RWPE2 (cell line): ENCODE measurements around the gene ARID3B.
A peak's percentile ranks its signal among the peaks of the same experiment; 100 is the strongest.
"Not testable (repeated sequence)": the region's sequence is repeated elsewhere in the genome, so short reads cannot be mapped to it uniquely, and the experiment has no call there.

Experiments
- ATAC-seq: fragments of 200-7000 bp; cut with Tn5 transposase; 3 replicates; pipeline ENCODE4 v1.9.1; 2021; ENCODE audit warnings: low read depth
- DNase-seq: peaks from one replicate; pipeline ENCODE4 v3.0.0-alpha.2; 2020; ENCODE audit warnings: low spot score
- H3K27ac ChIP-seq: fragments of 450-650 bp; 2 replicates; pipeline ENCODE4 v1.5.1; 2017; ENCODE audit warnings: mild to moderate bottlenecking; ENCODE audit not compliant: poor library complexity, severe bottlenecking
- H3K27me3 ChIP-seq: fragments of 250-450 bp; sonication (Bioruptor Pico); 2 replicates; pipeline ENCODE4 v1.5.1; 2021; ENCODE audit warnings: mild to moderate bottlenecking, moderate library complexity; ENCODE audit not compliant: insufficient read depth, poor library complexity, severe bottlenecking
- H3K36me3 ChIP-seq: fragments of 250-450 bp; sonication (Bioruptor Pico); 2 replicates; pipeline ENCODE4 v1.5.1; 2020; ENCODE audit warnings: low read depth, mild to moderate bottlenecking, moderate library complexity
- H3K4me1 ChIP-seq: fragments of 250-450 bp; sonication (Bioruptor Pico); 2 replicates; pipeline ENCODE4 v1.5.1; 2021; ENCODE audit warnings: mild to moderate bottlenecking, moderate library complexity; ENCODE audit not compliant: insufficient read depth, poor library complexity, severe bottlenecking
- H3K4me3 ChIP-seq: fragments of 250-450 bp; sonication (Bioruptor Pico); 2 replicates; pipeline ENCODE4 v1.5.1; 2021; ENCODE audit warnings: mild to moderate bottlenecking, moderate library complexity; ENCODE audit not compliant: severe bottlenecking
- H3K9me3 ChIP-seq: fragments of 250-450 bp; sonication (Bioruptor Pico); 2 replicates; pipeline ENCODE4 v1.5.1; 2021; ENCODE audit warnings: mild to moderate bottlenecking, moderate library complexity; ENCODE audit not compliant: severe bottlenecking
- TF ChIP-seq, protein P1 (sequence below): fragments of 450-650 bp; IDR thresholded peaks from one replicate; pipeline ENCODE4 v1.5.1; 2017; ENCODE audit warnings: mild to moderate bottlenecking, moderate library complexity; ENCODE audit not compliant: poor library complexity, severe bottlenecking

Gene ARID3B

DNA sequence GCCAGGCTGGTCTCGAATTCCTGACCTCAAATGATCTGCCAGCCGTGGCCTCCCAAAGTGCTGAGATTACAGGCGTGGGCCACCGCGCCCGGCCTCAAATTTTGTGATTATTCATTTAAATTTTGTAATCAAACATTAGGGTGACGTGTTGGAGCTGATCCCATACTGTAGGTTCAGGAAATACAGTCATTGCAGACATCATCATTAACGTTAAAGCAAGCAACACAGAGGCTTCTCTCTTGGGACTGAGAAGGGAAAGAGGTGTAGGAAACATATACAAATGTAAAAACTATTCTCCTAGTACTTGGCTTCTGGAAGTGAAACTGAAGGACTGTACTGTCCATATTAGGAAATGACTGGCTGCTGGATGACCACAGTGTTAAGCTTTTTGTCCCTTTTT is 11.1 kb upstream of the ARID3B start:
- no peak overlapping the region for H3K4me3 ChIP-seq
- peak overlapping the region; percentile 90 for H3K27ac ChIP-seq
- DNase-seq (no peak), ATAC-seq (peak; percentile 30)
- no peaks in the 10 kb centered on the region for H3K36me3 ChIP-seq
- H3K4me1 ChIP-seq, result peaks cover 46% of the 10 kb centered on the region
- TF ChIP-seq, protein P1, sequence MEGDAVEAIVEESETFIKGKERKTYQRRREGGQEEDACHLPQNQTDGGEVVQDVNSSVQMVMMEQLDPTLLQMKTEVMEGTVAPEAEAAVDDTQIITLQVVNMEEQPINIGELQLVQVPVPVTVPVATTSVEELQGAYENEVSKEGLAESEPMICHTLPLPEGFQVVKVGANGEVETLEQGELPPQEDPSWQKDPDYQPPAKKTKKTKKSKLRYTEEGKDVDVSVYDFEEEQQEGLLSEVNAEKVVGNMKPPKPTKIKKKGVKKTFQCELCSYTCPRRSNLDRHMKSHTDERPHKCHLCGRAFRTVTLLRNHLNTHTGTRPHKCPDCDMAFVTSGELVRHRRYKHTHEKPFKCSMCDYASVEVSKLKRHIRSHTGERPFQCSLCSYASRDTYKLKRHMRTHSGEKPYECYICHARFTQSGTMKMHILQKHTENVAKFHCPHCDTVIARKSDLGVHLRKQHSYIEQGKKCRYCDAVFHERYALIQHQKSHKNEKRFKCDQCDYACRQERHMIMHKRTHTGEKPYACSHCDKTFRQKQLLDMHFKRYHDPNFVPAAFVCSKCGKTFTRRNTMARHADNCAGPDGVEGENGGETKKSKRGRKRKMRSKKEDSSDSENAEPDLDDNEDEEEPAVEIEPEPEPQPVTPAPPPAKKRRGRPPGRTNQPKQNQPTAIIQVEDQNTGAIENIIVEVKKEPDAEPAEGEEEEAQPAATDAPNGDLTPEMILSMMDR, result no peak
- no peaks in the 10 kb centered on the region for H3K27me3 ChIP-seq
- no peaks in the 10 kb centered on the region for H3K9me3 ChIP-seq

DNA sequence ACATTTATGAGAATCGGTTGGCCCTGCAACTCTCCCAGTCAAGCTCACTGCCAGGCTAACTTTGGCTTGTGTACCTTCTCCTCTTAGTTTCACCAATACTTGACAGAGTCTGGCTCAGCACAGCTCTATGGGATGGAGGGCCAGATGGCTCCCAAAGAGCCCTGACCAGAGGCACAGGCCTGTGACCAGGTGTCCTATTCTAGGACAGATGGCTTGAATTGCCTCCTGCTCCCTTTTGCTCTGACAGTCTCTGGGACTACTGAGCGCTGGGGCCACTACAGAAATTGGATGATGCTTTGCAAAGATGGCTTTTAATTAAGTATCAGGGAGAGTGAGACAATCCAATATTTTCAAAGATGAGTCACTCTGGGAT is 10.3 kb upstream of the ARID3B start:
- no peak for DNase-seq
- Histone ChIP-seq H3K9me3 (no peaks in the 10 kb centered on the region), H3K27me3 (no peaks in the 10 kb centered on the region), H3K4me1 (peaks cover 48% of the 10 kb centered on the region), H3K36me3 (no peaks in the 10 kb centered on the region), H3K4me3 (no peak overlapping the region), H3K27ac (peak overlapping the region; percentile 90)
- ATAC-seq, result no peak; the same call in 2 of the 3 replicates
- TF ChIP-seq, protein P1, result no peak

DNA sequence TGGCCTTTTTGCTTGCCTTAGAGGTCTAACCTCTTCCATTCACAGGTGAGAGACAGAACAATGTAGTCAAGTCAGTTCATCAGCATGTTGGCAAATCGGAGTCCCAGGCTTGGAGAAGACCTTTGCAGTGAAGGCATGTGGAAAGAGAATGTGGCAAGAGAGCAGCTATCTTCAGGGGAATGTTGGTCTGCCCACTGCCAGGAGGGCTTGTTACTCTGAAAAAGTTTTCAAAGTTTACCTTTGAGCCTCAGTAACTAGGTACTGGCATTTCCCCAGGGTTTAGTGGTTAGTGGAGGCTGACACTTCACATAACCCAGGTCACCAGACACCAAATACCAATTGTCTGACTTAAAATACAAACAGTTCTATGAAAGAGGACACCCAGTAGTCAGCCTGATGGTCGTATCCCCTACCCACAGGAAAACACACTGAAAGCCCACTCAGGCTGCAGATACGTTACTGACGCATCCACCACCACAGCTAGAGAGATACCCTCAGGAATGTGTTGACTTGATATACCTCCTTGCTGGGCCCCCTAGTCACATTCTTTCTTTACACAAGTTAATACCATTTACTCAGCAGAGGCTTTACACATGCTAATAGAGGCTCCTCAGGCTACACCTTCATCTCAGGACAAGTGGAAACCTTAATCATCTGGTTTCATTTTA is 9.7 kb upstream of the ARID3B start:
- ATAC-seq (peak; percentile 71), DNase-seq (peak; percentile 82)
- peak overlapping the region; percentile 90 for H3K27ac ChIP-seq
- no peaks in the 10 kb centered on the region for H3K36me3 ChIP-seq
- TF ChIP-seq, protein P1, result no peak
- H3K27me3 ChIP-seq, result no peaks in the 10 kb centered on the region
- peaks cover 47% of the 10 kb centered on the region for H3K4me1 ChIP-seq
- H3K9me3 ChIP-seq, result no peaks in the 10 kb centered on the region
- H3K4me3 ChIP-seq, result no peak overlapping the region

DNA sequence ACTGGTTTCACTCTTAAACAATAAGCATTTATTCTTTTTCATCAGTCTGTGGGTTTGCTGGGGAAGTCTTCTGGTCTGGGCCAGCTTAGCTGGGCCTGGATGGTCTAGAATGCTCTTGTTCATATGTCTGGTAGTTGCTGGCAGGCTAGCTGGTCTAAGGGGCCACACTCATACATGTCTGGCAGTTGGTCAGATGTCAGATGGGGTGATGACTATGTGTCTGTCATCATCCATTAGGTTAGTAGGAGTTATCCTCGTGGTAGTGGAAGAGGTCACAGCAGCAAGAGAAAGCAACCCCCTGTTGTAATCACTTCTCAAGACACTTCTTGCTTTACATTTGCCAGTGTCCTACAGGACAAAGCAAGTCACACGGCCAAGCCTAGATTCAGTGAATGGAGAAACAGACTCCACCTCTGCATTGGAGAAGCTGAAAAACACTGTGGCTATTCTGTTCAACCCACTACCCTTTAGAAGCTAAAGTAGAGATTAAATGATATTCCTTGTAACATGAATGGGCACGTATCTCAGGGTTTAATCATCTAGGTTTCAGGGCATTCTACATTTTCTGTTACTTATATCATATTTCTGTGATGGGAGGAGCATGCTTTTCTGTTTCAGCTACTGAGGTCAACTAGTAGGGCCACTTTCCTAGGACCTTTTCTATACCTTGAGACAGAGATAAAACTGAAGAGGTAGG is 5.5 kb upstream of the ARID3B start:
- Histone ChIP-seq H3K4me3 (no peak overlapping the region), H3K36me3 (no peaks in the 10 kb centered on the region; the same call in 1 of the 2 replicates), H3K9me3 (no peaks in the 10 kb centered on the region), H3K4me1 (peaks cover 29% of the 10 kb centered on the region), H3K27me3 (no peaks in the 10 kb centered on the region), H3K27ac (peak overlapping the region; percentile 85)
- peak; percentile 26 for ATAC-seq
- TF ChIP-seq, protein P1, result no peak
- no peak for DNase-seq

DNA sequence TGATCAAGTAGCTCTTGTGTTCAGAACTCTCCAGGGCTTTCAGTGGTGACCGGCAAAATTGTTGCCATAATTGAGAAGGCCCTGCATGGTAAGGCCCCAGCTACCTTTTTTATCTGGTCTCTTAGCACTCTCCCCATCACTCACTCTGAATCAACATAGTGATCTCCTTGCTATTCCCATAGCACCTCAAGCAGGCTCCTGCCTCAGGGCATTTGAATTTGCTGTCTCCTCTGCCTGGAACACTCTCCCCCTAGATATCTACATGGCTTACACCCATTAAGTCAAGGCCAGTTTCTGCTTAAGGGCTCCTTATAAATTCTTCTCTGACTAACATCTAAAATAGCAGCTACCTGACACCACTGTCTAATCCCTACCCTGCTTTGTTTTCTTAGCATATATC is 3.3 kb upstream of the ARID3B start:
- ATAC-seq (no peak), DNase-seq (no peak)
- peak overlapping the region; percentile 1 for H3K27ac ChIP-seq
- H3K9me3 ChIP-seq, result no peaks in the 10 kb centered on the region
- H3K27me3 ChIP-seq, result no peaks in the 10 kb centered on the region
- H3K36me3 ChIP-seq, result no peaks in the 10 kb centered on the region; the same call in 1 of the 2 replicates
- H3K4me1 ChIP-seq, result peaks cover 20% of the 10 kb centered on the region
- no peak overlapping the region for H3K4me3 ChIP-seq
- TF ChIP-seq, protein P1, result no peak

DNA sequence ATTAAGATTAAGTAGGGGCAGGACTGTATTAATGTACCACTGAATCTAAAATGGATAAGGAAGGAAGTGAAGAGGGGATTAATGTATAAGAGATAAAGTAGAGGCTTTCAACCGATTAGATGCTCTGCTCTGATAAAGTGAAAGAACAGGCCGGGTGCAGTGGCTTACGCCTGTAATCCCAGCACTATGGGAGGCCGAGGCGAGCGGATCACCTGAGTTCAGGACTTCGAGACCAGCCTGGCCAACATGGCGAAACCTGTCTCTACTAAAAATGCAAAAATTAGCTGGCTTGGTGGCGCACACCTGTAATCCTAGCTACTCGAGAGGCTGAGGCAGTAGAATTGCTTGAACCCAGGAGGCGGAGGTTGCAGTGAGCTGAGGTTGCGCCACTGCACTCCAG is 1.5 kb upstream of the ARID3B start:
- H3K36me3 ChIP-seq, H3K4me3 ChIP-seq, ATAC-seq, H3K27me3 ChIP-seq, H3K9me3 ChIP-seq, DNase-seq: not testable (repeated sequence)
- Histone ChIP-seq H3K27ac (peak overlapping the region; percentile 77), H3K4me1 (peaks cover 30% of the 10 kb centered on the region)
